OCI-LY3 (cell line): ENCODE results near the gene SF3B1.

Experiments
- H2AFZ ChIP-seq: fragments of 200-600, 300-600 bp; shearing (Covaris generic); 2 replicates; pipeline ENCODE4 v1.6.0; 2014; ENCODE audit warnings: antibody characterized with exemption, low read depth, low read length
- H3K27ac ChIP-seq: fragments of 200-600, 300-600 bp; sonication (generic); 2 replicates; pipeline ENCODE4 v1.5.1; 2014; ENCODE audit warnings: mild to moderate bottlenecking, low read length, moderate library complexity, mixed read lengths
- H3K27me3 ChIP-seq: fragments of 200-600, 300-600 bp; sonication (generic); 2 replicates; pipeline ENCODE4 v1.6.1; 2014; ENCODE audit warnings: low read depth, low read length, mixed read lengths
- H3K36me3 ChIP-seq: fragments of 200-600, 300-600 bp; sonication (generic); replicated peaks from 2 replicates; pipeline ENCODE3; 2014; ENCODE audit warnings: low read depth, low read length, mixed read lengths
- H3K4me1 ChIP-seq: fragments of 300-600, 200-600 bp; sonication (generic); 2 replicates; pipeline ENCODE4 v1.6.1; 2014; ENCODE audit warnings: low read length, mixed read lengths
- H3K4me2 ChIP-seq: fragments of 200-600, 300-600 bp; sonication (generic); 2 replicates; pipeline ENCODE4 v1.6.1; 2014; ENCODE audit warnings: low read length, mixed read lengths
- H3K4me3 ChIP-seq: fragments of 300-600, 200-600 bp; sonication (generic); 2 replicates; pipeline ENCODE4 v1.5.1; 2014; ENCODE audit warnings: antibody characterized with exemption, mild to moderate bottlenecking, low read length, moderate library complexity
- H3K79me2 ChIP-seq: fragments of 300-600, 200-600 bp; shearing (Covaris generic); 2 replicates; pipeline ENCODE4 v1.6.1; 2014; ENCODE audit warnings: mild to moderate bottlenecking, low read length, mixed read lengths
- H3K9ac ChIP-seq: fragments of 300-600, 200-600 bp; shearing (Covaris generic); 2 replicates; pipeline ENCODE4 v1.6.0; 2014; ENCODE audit warnings: mild to moderate bottlenecking, low read length, moderate library complexity
- H3K9me3 ChIP-seq: fragments of 200-600, 300-600 bp; shearing (Covaris generic); 2 replicates; pipeline ENCODE4 v1.6.1; 2014; ENCODE audit warnings: low read length, mixed read lengths; ENCODE audit not compliant: insufficient read depth
- H4K20me1 ChIP-seq: fragments of 200-600, 300-600 bp; sonication (generic); 2 replicates; pipeline ENCODE4 v1.6.1; 2016; ENCODE audit warnings: low read length, mixed read lengths; ENCODE audit not compliant: insufficient read depth
- EZH2phosphoT487 ChIP-seq: fragments of 200-600 bp; shearing (Covaris generic); IDR thresholded peaks from 2 replicates; pipeline ENCODE4 v1.6.1; 2018; ENCODE audit warnings: antibody characterized with exemption, mixed run types, low read depth
- TF ChIP-seq, protein P1 (sequence below): fragments of 200-600, 300-600 bp; sonication (generic); IDR thresholded peaks from 2 replicates; pipeline ENCODE4 v1.5.1; 2014; ENCODE audit warnings: antibody characterized with exemption, low read length, low read depth

The SF3B1 gene

DNA sequence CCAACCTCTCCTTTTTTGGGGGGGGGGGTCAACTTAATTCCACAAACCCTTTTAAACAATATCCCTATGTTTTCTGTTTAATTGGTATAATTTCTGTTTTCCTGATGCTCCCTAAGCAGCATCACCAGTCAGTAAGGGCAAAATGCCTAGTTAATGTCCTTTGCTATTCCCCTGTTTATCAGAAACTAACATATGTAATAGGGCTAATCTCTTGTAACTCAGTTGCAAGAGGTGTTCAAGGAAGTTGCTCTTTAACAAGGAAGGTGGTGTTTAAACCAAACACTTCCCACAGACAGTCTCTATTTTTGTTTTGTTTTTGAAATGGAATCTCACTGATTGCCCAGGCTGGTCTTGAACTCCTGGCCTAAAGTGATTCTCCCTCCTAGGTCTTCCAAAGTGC is 12.0 kb upstream of the SF3B1 start:
- no peaks in the 10 kb centered on the region for H3K27me3 ChIP-seq
- no peak overlapping the region for H2AFZ ChIP-seq
- H3K4me1 ChIP-seq = no peaks in the 10 kb centered on the region
- no peaks in the 10 kb centered on the region for H3K36me3 ChIP-seq
- H3K9ac ChIP-seq = no peak overlapping the region
- TF ChIP-seq, protein P1, sequence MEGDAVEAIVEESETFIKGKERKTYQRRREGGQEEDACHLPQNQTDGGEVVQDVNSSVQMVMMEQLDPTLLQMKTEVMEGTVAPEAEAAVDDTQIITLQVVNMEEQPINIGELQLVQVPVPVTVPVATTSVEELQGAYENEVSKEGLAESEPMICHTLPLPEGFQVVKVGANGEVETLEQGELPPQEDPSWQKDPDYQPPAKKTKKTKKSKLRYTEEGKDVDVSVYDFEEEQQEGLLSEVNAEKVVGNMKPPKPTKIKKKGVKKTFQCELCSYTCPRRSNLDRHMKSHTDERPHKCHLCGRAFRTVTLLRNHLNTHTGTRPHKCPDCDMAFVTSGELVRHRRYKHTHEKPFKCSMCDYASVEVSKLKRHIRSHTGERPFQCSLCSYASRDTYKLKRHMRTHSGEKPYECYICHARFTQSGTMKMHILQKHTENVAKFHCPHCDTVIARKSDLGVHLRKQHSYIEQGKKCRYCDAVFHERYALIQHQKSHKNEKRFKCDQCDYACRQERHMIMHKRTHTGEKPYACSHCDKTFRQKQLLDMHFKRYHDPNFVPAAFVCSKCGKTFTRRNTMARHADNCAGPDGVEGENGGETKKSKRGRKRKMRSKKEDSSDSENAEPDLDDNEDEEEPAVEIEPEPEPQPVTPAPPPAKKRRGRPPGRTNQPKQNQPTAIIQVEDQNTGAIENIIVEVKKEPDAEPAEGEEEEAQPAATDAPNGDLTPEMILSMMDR = no peak
- no peak for TF ChIP-seq EZH2phosphoT487
- no peak overlapping the region for H3K4me2 ChIP-seq
- H3K9me3 ChIP-seq = no peaks in the 10 kb centered on the region
- no peaks in the 10 kb centered on the region for H3K79me2 ChIP-seq
- H3K4me3 ChIP-seq = no peak overlapping the region
- no peak overlapping the region for H3K27ac ChIP-seq
- H4K20me1 ChIP-seq = no peaks in the 10 kb centered on the region

GRCh38 chr2:197445746-197446145 is 10.9 kb upstream of the SF3B1 start:
- Histone ChIP-seq H3K9me3 (no peaks in the 10 kb centered on the region), H3K4me1 (no peaks in the 10 kb centered on the region), H3K79me2 (no peaks in the 10 kb centered on the region), H2AFZ (no peak overlapping the region; the same call in 1 of the 2 replicates), H4K20me1 (no peaks in the 10 kb centered on the region), H3K36me3 (no peaks in the 10 kb centered on the region), H3K9ac (no peak overlapping the region), H3K27me3 (no peaks in the 10 kb centered on the region), H3K4me2 (no peak overlapping the region), H3K4me3 (no peak overlapping the region), H3K27ac (no peak overlapping the region)
- TF ChIP-seq, protein P1 = no peak
- TF ChIP-seq EZH2phosphoT487 = no peak

DNA sequence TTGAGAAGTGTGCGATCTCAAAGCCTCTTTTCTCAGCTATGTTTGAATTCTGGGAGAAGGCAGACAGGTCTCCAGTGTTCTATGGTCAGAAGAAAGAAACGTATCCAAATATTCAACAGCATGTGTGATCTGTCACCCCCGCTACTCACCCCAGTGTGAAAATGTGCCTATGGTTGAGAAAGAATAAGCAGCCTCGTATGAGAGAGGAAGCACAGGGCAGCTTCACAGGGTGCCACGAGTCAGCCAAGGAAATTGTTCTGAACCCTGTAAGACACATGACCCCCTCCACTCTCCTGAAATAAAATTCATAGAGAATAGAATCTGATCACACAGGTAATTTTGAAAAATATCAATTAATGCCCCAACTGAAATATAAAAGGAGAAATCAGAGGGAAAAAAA is 8.0 kb upstream of the SF3B1 start:
- H2AFZ ChIP-seq = peak overlapping the region; percentile 36
- no peaks in the 10 kb centered on the region for H3K79me2 ChIP-seq
- H3K9me3 ChIP-seq = no peaks in the 10 kb centered on the region
- no peak overlapping the region for H3K27ac ChIP-seq
- no peak overlapping the region for H3K4me2 ChIP-seq
- no peak for TF ChIP-seq EZH2phosphoT487
- TF ChIP-seq, protein P1 = no peak
- no peaks in the 10 kb centered on the region for H4K20me1 ChIP-seq
- no peak overlapping the region for H3K9ac ChIP-seq
- H3K27me3 ChIP-seq = no peaks in the 10 kb centered on the region
- H3K4me3 ChIP-seq = no peak overlapping the region
- no peaks in the 10 kb centered on the region for H3K4me1 ChIP-seq
- no peaks in the 10 kb centered on the region for H3K36me3 ChIP-seq

- Histone ChIP-seq H3K79me2 (peaks cover 38% of the 10 kb centered on the region), H3K4me2 (no peak overlapping the region), H4K20me1 (peaks cover 19% of the 10 kb centered on the region), H3K9ac (no peak overlapping the region), H3K27ac (no peak overlapping the region), H3K9me3 (no peaks in the 10 kb centered on the region), H2AFZ (no peak overlapping the region), H3K4me1 (peaks cover 19% of the 10 kb centered on the region), H3K36me3 (no peaks in the 10 kb centered on the region), H3K27me3 (no peaks in the 10 kb centered on the region), H3K4me3 (no peak overlapping the region)
- TF ChIP-seq, protein P1 = no peak
- no peak for TF ChIP-seq EZH2phosphoT487
Measured at GRCh38 chr2:197437380-197437779, 2.6 kb upstream of the SF3B1 start.
